Motor neuron (in vitro differentiated cells): ENCODE measurements around the gene SFXN3. TPM values are rescaled to one million over a fixed set of nuclear protein-coding genes. Genes with fewer than 3 reads are reported as not detected.
A peak's percentile ranks its signal among the peaks of the same experiment; 100 is the strongest.

ENCODE experiments used
- ATAC-seq, 8 experiments: fragments of 200-7000 bp; cut with Tn5 transposase; replicated peaks in 6 of 8; 2 replicates each; pipeline ENCODE4 v1.8.0; 2021; ENCODE audit warnings: mild to moderate bottlenecking in 8 of 8, moderate library complexity in 8 of 8
- H3K27ac ChIP-seq, 2 donors: fragments of 250-450 bp; sonication (Bioruptor Pico); 2 replicates each; pipeline ENCODE4 v1.9.0; 2021; ENCODE audit warnings: antibody characterized with exemption in 2 of 2, mild to moderate bottlenecking in 2 of 2, moderate library complexity in 1 of 2
- H3K4me1 ChIP-seq, 2 donors: fragments of 250-450 bp; sonication (Bioruptor Pico); replicated peaks in 1 of 2; 2 replicates each; pipeline ENCODE4 v1.6.1; 2021; ENCODE audit warnings: antibody characterized with exemption in 2 of 2, mild to moderate bottlenecking in 2 of 2, moderate library complexity in 1 of 2
- H3K4me3 ChIP-seq, 5 donors: fragments of 250-450 bp; sonication (Bioruptor Pico); 2 replicates each; pipeline ENCODE4 v1.9.0; 2021; ENCODE audit warnings: antibody characterized with exemption in 5 of 5, mild to moderate bottlenecking in 5 of 5, moderate library complexity in 4 of 5
- WGBS, 10 experiments: fragments of 450-650 bp; shearing (Covaris generic); methylation state at CpG; one replicate each; pipeline ENCODE4 v1.0.0; 2022; 5-methylcytosine and 5-hydroxymethylcytosine counted together
- in situ Hi-C, 9 experiments: fragments of 400-800 bp; cut with MboI; loops; one replicate each; pipeline ENCODE4 v1.15.0; 2021; ENCODE audit warnings: low sequenced_read_pairs in 9 of 9, low pct_unique_long_range_greater_than_20kb in 2 of 9; ENCODE audit not compliant: unreplicated experiment in 9 of 9
- total RNA-seq, 8 experiments: library from RNA; unstranded; fragments of 300-600 nt; gene quantifications; 2 replicates each; pipeline versions ENCODE4 v1.2.3 to v1.2.4, GENCODE V29; 2022

The SFXN3 gene, protein sequence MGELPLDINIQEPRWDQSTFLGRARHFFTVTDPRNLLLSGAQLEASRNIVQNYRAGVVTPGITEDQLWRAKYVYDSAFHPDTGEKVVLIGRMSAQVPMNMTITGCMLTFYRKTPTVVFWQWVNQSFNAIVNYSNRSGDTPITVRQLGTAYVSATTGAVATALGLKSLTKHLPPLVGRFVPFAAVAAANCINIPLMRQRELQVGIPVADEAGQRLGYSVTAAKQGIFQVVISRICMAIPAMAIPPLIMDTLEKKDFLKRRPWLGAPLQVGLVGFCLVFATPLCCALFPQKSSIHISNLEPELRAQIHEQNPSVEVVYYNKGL
- 10 to 100 TPM; 12.9 to 54.6 (median 26.1) TPM for total RNA-seq

GRCh38 chr10:101031128-101031795 is at the start of gene SFXN3, which contains the start of gene PDZD7:
Gene SFXN3, plus strand, starts transcription at chr10:101031234. Its CDS starts 3,461 bp downstream, at chr10:101034695.
Gene PDZD7, minus strand, starts transcription at chr10:101031129. Its CDS starts 910 bp downstream, at chr10:101030219.
- in situ Hi-C loops: no loop called here
- WGBS, 10 experiments: 0 to 2% (median 1%) methylated on average over 1 to 12 of the region's 38 CpGs; no CpG with 5 or more reads in 6 of the 10 experiments
- Histone ChIP-seq H3K4me3 (peak within 1 kb of the TSS; percentile 51 to 75 (median 59)), H3K4me1 (peaks cover 18 to 22% of the 10 kb centered on the region in 2 donors), H3K27ac (peak within 1 kb of the TSS; percentile 3 to 87)
- ATAC-seq: peak; percentile 58 to 87 (median 81)

DNA sequence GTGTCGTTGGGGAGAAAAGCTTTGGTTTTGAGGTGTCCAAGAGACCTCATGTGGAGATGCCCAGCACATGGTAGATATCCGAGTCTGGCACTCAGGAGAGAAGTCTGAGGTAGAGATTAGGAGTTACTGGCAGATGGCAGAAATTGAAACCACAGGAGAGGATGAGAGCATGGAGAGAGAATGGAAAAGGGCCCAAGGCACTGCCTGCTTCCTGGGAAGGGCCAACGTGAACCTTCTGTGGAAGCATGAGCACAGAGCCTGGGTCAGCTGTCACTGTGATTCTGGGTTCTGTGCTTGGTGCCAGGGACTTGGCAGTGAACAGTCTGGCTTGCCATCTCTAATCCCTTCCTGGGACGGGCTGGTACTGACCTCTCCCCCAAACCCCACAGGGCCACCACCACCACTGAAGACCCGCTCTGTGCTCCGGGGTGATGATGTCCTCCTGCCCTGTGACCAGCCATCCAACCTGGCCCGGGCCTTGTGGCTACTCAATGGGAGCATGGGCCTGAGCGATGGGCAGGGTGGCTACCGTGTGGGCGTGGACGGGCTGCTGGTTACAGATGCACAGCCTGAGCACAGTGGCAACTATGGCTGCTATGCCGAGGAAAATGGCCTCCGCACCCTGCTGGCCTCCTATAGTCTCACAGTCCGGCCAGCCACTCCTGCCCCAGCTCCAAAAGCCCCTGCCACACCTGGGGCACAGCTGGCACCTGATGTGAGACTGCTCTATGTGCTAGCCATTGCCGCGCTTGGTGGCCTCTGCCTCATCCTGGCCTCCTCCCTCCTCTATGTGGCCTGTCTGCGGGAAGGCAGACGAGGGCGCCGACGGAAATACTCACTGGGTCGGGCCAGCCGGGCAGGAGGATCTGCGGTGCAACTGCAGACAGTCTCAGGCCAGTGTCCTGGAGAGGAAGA is 47.9 kb upstream of the SFXN3 start:
- ATAC-seq: no peak
- H3K27ac ChIP-seq: no peak overlapping the region
- peaks cover 9 to 11% of the 10 kb centered on the region in 2 donors for H3K4me1 ChIP-seq
- in situ Hi-C loops: no loop called here
- WGBS, 10 experiments: 70 to 100% (median 85%) methylated on average over 1 to 6 of the region's 24 CpGs; no CpG with 5 or more reads in 3 of the 10 experiments
- H3K4me3 ChIP-seq: no peak overlapping the region

- ATAC-seq: no peak
- Histone ChIP-seq H3K27ac (no peak overlapping the region), H3K4me3 (no peak overlapping the region), H3K4me1 (peaks cover 11 to 13% of the 10 kb centered on the region in 2 donors)
- 40 to 100% (median 93%) methylated on average over 1 to 5 of the region's 13 CpGs; no CpG with 5 or more reads in 5 of the 10 experiments for WGBS, 10 experiments
- in situ Hi-C loops: no loop called here
Observed at GRCh38 chr10:100983868-100984671, 47.0 kb upstream of the SFXN3 start.

DNA sequence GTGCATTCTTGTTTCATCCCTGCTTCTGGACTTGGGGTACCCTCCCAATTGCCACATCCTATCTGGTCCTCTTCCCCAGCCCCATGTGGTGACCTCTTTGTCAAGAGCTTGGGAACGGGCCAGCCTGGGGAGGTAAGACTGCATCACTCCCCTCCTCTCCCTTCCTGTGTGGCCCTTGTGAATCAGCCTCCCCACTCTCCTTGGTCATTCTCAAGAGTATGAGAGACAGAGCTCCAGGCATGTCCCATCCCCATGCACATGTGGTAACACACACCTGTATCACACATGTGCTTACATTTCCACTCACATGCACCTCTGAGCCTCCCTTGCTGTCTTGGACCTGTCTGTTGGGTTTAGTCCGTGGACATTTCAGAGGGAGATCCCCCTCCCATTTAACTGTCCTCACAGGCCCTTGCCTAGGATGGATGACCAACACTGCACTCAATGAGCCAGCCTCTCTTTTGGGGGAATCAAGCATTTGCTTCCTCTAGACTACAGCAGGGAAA is 46.3 kb upstream of the SFXN3 start:
- in situ Hi-C loops: no loop called here
- WGBS, 10 experiments: 33 to 93% (median 62%) methylated on average over 1 to 2 of the region's 2 CpGs; no CpG with 5 or more reads in 6 of the 10 experiments
- Histone ChIP-seq H3K4me3 (no peak overlapping the region), H3K27ac (no peak overlapping the region), H3K4me1 (peaks cover 11 to 13% of the 10 kb centered on the region in 2 donors)
- ATAC-seq: no peak

GRCh38 chr10:100985336-100985735 is 45.7 kb upstream of the SFXN3 start:
- whole genome bisulfite sequencing, 10 experiments: 67 to 100% (median 92%) methylated on average over 1 to 2 of the region's 5 CpGs; no CpG with 5 or more reads in 6 of the 10 experiments
- in situ Hi-C loops: no loop called here
- Histone ChIP-seq H3K27ac (no peak overlapping the region), H3K4me1 (peaks cover 11 to 13% of the 10 kb centered on the region in 2 donors), H3K4me3 (no peak overlapping the region)
- ATAC-seq: no peak

DNA sequence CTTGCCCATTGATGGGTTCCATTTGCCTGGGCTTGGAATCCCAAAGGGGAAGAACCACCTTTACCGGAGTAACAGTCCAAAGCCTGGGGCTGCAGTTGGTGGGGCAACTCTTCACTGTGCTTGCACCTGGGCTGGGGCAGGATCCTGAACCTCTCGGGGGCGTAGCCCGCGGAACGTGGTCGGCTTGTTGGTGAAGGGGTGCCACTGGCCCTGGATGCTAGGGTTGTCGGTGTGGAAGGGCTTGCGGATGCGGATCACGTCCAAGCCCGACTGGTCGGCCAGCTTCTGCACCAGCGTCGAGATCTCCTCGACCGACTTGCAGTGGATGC is 44.4 kb upstream of the SFXN3 start:
- Histone ChIP-seq H3K27ac (peak overlapping the region; percentile 95 to 96), H3K4me1 (peaks cover 11 to 13% of the 10 kb centered on the region in 2 donors), H3K4me3 (peak overlapping the region; percentile 73 to 99 (median 87))
- in situ Hi-C loops: no loop called here
- 23 to 50% (median 30%) methylated on average over 2 to 7 of the region's 17 CpGs; no CpG with 5 or more reads in 5 of the 10 experiments for WGBS, 10 experiments
- no peak for ATAC-seq

DNA sequence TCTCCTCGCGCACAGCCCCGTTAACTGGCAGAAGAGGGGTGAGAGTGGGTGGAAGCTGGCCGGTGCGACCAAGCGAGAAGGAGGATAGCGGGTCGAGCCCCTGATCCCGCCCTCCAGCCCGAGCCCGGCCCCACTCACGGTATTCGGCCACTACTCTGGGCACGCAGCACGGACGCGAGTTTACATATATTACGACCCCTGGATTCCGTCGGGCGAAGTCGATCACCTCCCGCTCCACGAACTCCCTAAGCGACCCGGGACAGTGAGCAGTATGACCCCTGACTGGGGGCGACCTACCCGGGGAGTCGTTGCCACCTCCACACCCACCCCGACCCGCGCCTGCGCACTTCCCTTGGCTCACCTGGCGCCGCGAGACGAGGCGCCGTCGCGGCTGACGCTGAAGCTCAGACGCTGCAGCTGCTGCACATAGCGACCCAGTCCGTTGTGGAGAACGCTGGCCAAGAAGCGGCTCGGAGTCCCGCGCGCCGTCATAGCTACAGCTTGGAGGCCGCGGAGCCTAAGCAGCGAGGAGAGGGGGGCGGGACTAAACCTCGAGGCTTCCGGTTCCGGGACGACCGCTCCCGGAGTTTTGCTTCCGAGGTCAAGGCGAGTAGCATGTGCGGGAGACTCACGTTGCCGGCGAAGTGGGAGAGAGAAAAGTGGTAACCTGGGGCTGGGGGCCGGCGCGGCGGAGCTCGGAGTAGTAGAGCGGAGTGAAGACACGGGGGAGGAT is 43.9 kb upstream of the SFXN3 start, which contains the start of the genes MRPL43 and TWNK:
Gene MRPL43, minus strand, starts transcription at position 546 of the 733 bp plus-strand sequence. Its CDS starts 54 bp downstream, at position 492.
Gene TWNK, plus strand, starts transcription at position 592 of the 733 bp plus-strand sequence. CDS start 668 bp downstream, outside the sequence.
- peak within 1 kb of the TSS; percentile 73 to 99 (median 87) for H3K4me3 ChIP-seq
- peak within 1 kb of the TSS; percentile 95 to 96 for H3K27ac ChIP-seq
- peak; percentile 91 to 98 (median 95) for ATAC-seq
- H3K4me1 ChIP-seq: peaks cover 11 to 13% of the 10 kb centered on the region in 2 donors
- 0 to 2% (median 0%) methylated on average over 1 to 34 of the region's 75 CpGs; no CpG with 5 or more reads in 3 of the 10 experiments for WGBS, 10 experiments
- in situ Hi-C loops: no loop called here

GRCh38 chr10:100987685-100988049 is 43.4 kb upstream of the SFXN3 start:
- peak in 4 of 8 experiments; percentile 14 to 56 (median 34) for ATAC-seq
- in situ Hi-C loops: no loop called here
- Histone ChIP-seq H3K4me3 (peak overlapping the region; percentile 73 to 99 (median 87)), H3K4me1 (peaks cover 11 to 13% of the 10 kb centered on the region in 2 donors), H3K27ac (peak overlapping the region; percentile 95 to 96)
- 0 to 20% (median 2%) methylated on average over 1 to 11 of the region's 15 CpGs; no CpG with 5 or more reads in 2 of the 10 experiments for WGBS, 10 experiments

DNA sequence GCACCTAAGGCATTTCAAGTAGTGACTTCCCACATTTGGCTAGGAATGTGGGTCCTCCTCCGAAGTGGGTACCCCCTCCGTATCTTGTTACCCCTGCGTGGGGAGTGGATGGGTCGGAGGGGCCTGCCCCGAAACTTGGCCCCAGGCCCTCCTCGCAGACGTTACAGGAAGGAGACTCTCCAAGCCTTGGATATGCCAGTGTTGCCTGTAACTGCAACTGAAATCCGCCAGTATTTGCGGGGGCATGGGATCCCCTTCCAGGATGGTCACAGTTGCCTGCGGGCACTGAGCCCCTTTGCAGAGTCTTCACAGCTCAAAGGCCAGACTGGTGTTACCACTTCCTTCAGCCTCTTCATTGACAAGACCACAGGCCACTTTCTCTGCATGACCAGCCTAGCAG is 42.9 kb upstream of the SFXN3 start:
- Histone ChIP-seq H3K4me1 (peaks cover 11 to 13% of the 10 kb centered on the region in 2 donors), H3K4me3 (peak overlapping the region; percentile 73 to 99 (median 87)), H3K27ac (no peak overlapping the region)
- in situ Hi-C loops: no loop called here
- no peak for ATAC-seq
- WGBS, 10 experiments: 39 to 74% (median 62%) methylated on average over 2 to 7 of the region's 10 CpGs; no CpG with 5 or more reads in 5 of the 10 experiments

- 70 to 100% (median 92%) methylated on average over 2 to 19 of the region's 21 CpGs; no CpG with 5 or more reads in 2 of the 10 experiments for WGBS, 10 experiments
- no peak for ATAC-seq
- in situ Hi-C loops: no loop called here
- no peak overlapping the region for H3K4me3 ChIP-seq
- no peak overlapping the region for H3K27ac ChIP-seq
- peaks cover 11 to 13% of the 10 kb centered on the region in 2 donors for H3K4me1 ChIP-seq
Observed at GRCh38 chr10:100989088-100989487, 41.9 kb upstream of the SFXN3 start.
